Measurements from ENCODE around the gene ETS1. TPM values are rescaled to one million over a fixed set of nuclear protein-coding genes. Genes with fewer than 3 reads are reported as not detected.

Gene ETS1
- total RNA-seq, 2 experiments from 2014 or later, result 436 to 444 TPM

DNA sequence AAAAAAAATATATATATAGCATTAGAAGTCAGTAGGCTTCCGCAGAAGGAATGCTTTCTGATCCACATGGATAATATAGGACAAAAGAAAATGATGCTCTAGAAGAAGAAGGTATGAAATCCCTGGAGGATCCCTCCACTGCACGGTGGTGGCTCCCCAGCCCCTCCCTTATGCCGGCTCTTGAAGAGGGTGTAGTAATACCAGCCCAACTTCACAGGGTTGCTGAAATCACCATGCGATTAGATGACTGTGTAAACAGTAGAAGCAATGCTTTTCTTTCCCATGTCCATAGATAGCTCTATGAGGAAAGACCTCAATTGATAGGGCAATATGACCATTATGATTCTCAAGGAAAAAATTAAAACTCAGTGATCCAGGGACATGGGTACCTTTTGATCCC is 3.2 kb upstream of the ETS1 start:
- ChIA-PET POLR2A (no interaction called here), CTCF (no interaction called here)
- H3K27ac Mint-ChIP-seq, result no peak overlapping the region
- H3K27me3 Mint-ChIP-seq, result no peaks in the 10 kb centered on the region
- DNase-seq, result no peak
- intact Hi-C loops (cut with micrococcal nuclease), result no loop called here
- H3K9me3 Mint-ChIP-seq, result no peaks in the 10 kb centered on the region
- H3K36me3 Mint-ChIP-seq, result no peaks in the 10 kb centered on the region
- no peak overlapping the region for H3K4me3 Mint-ChIP-seq
- H3K4me1 Mint-ChIP-seq (ENCODE audit: low read depth), result no peaks in the 10 kb centered on the region

DNA sequence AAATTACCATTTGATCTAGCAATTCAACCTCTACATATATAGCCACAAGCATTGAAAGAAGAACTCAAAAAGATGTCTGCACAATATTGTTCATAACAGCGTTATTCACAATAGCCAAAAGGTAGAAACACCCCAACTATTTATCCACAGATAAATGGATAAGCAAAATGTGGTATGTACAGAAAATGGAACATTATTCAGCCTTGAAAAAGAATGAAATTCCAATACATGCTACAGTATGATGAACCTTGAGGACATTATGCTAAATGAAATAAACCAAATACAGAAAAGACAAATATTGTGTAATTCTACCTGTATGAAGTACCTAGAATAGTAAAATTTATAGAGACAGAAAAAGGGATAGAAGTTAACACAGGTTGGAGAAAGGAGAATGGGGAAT is 2.6 kb upstream of the ETS1 start:
- no peaks in the 10 kb centered on the region for H3K27me3 Mint-ChIP-seq
- H3K9me3 Mint-ChIP-seq, result no peaks in the 10 kb centered on the region
- H3K4me3 Mint-ChIP-seq, result no peak overlapping the region
- ChIA-PET POLR2A (no interaction called here), CTCF (no interaction called here)
- no peak overlapping the region for H3K27ac Mint-ChIP-seq
- no peak for DNase-seq
- H3K4me1 Mint-ChIP-seq (ENCODE audit: low read depth), result no peaks in the 10 kb centered on the region
- intact Hi-C loops (cut with micrococcal nuclease), result no loop called here
- no peaks in the 10 kb centered on the region for H3K36me3 Mint-ChIP-seq

DNA sequence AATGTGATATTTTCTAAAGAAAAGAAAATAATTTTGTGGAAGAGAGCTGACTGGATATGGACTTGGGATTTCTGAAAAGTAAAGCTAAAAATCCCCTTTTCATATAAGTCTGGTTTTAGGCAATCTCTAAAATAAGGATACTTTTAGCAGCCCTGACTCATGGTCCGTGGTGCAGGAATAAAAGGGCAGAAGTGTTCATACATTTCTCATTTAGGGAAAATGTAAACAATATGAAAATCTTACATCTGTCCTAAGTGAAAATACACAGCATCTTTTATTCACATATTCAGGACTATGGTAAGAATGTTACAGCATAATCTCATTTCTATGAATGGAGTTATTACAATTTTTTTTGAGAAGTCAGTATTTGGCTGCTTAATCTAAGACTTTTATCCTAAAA is 735 bp upstream of the ETS1 start:
- ChIA-PET CTCF (interaction anchor here (1.3 to 1.5 kb wide), 2 partner anchors 11 to 43 kb away, joined by 3 read pairs; no protein-coding TSS in a partner anchor), POLR2A (no interaction called here)
- Mint-ChIP-seq H3K36me3 (no peaks in the 10 kb centered on the region), H3K9me3 (no peaks in the 10 kb centered on the region), H3K27me3 (no peaks in the 10 kb centered on the region), H3K4me1 (ENCODE audit: low read depth) (peaks cover 9% of the 10 kb centered on the region), H3K4me3 (no peak overlapping the region), H3K27ac (no peak overlapping the region)
- DNase-seq, result no peak
- intact Hi-C loops (cut with micrococcal nuclease), result no loop called here

DNA sequence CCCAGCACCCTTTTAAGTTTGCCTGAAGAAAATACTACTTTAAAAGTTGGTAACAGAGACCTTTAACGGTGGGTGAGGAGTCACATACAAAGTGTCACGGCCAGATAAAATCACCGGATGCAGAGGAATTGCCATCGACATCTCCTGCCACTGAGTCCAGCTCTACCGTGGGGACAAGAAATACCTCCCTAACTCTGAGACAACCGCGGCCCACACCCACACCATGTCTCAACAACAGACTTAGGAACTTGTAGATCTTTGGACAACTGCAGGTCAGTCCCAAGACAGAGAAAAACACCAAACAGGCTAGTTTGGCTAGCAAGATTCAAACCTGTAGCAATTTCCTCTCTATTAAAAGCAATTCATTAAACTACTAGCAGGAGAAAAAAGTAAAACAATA is 669 bp downstream of the ETS1 start:
- CTCF ChIA-PET, result no interaction called here
- Mint-ChIP-seq H3K27me3 (no peaks in the 10 kb centered on the region), H3K4me1 (ENCODE audit: low read depth) (peaks cover 19% of the 10 kb centered on the region), H3K9me3 (no peaks in the 10 kb centered on the region), H3K4me3 (no peak overlapping the region), H3K36me3 (no peaks in the 10 kb centered on the region), H3K27ac (no peak overlapping the region)
- DNase-seq, result no peak
- intact Hi-C loops (cut with micrococcal nuclease), result no loop called here
- POLR2A ChIA-PET, result no interaction called here

DNA sequence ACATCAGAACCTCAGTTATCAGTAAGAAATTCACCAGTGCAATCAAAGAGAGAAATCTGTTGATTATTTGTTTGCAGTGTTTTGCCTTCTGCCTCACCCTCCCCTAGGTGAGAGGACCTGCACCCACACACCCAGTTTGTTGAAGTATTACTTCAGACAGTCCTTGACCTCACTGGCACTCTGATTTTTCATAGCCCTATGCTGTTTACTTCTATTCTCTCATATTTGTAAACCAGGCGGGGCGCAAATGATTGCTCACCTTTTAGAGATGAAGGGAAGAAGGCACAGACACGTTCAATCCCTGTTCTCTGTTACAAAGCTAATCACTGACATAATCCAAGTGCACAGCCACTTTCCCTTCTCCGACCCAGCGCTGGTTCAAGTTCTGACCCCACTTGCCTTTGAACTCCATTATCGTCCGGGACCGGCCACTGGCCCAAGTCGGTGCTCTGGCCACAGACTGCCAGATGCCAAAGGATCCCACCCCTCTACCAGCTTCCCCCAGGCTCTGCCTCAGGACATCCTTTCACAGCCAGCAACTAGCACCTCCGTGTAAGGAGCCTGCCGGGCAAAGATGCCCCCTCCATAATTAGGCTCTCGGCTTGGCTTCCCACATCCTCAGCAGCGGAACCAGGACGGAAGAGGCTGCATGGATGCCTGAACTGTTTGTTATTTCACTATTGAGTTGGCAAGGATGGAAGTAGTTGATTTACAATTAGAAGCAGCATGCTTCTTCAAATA is 1.7 kb downstream of the ETS1 start:
- no peaks in the 10 kb centered on the region for H3K36me3 Mint-ChIP-seq
- CTCF ChIA-PET, result no interaction called here
- POLR2A ChIA-PET, result no interaction called here
- no peak for DNase-seq
- peaks cover 29% of the 10 kb centered on the region for H3K4me1 Mint-ChIP-seq (ENCODE audit: low read depth)
- H3K27ac Mint-ChIP-seq, result no peak overlapping the region
- no peaks in the 10 kb centered on the region for H3K27me3 Mint-ChIP-seq
- no peaks in the 10 kb centered on the region for H3K9me3 Mint-ChIP-seq
- intact Hi-C loops (cut with micrococcal nuclease), result no loop called here
- no peak overlapping the region for H3K4me3 Mint-ChIP-seq

DNA sequence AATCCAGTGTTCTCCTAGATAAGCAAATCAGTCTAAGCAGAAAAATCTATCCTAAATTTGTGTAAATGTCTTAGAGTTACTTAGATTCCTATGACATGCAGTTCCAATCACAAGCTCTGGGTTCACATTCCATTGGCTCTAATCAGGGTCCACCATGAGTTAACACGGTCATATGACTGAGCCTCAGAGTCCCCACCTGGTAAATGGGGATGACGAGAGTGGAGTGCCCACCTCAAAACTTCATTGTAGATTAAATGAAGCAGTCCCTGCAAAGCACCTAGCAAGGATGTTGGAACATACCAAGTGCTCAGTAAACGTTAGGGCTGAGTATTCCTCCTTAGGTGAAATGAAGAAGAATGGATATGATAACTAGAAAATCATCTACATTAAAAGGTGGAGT is 3.1 kb downstream of the ETS1 start:
- no peaks in the 10 kb centered on the region for H3K27me3 Mint-ChIP-seq
- no peak overlapping the region for H3K4me3 Mint-ChIP-seq
- no peaks in the 10 kb centered on the region for H3K36me3 Mint-ChIP-seq
- H3K27ac Mint-ChIP-seq, result no peak overlapping the region
- no peak for DNase-seq
- no peaks in the 10 kb centered on the region for H3K9me3 Mint-ChIP-seq
- ChIA-PET POLR2A (no interaction called here), CTCF (no interaction called here)
- intact Hi-C loops (cut with micrococcal nuclease), result no loop called here
- peaks cover 43% of the 10 kb centered on the region for H3K4me1 Mint-ChIP-seq (ENCODE audit: low read depth)

DNA sequence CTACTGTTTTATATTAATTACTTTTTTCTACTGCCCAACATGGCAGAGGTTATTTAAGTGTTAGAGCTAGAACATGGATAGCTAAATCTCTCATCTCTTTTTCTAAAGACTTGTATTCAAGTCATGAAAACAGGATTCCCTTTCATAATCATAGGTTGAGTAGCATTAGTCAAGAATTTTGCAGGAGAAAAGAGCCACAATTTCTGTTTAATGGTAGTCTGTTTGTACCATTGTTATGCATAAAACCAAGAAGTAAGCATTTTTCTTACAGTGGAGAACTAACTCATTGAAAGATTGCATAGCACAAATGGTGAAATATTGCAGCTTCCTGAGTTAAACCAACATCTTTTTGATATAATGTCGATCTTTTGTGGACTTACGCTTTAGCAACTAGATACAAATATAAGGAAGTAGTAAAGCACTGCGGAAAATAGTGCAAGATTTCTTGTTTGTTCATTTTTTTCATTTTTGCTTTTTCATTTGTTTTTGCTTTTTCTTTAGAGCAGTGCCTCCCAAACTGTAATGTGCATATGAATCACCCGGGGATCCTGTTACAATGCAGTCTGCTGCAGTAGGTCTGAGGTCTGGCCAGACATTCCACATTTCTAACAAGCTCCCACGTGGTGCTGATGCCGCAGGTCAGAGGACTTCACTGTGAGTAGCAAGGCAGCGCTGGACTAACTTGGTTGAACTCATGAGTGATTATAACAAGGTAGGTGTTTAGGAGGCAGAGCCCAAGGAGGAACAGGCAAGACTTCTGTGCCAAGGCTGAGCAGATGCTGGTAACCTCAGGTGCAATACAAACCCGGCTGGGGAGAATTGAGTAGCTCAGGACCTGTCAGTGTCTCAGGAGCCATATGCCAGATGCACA is 4.6 kb downstream of the ETS1 start:
- POLR2A ChIA-PET, result interaction anchor here (2.7 kb wide), 1 partner anchor 29 kb away, joined by 6 read pairs; no protein-coding TSS in a partner anchor
- no peak for DNase-seq
- no peak overlapping the region for H3K4me3 Mint-ChIP-seq
- H3K27me3 Mint-ChIP-seq, result no peaks in the 10 kb centered on the region
- peaks cover 48% of the 10 kb centered on the region for H3K4me1 Mint-ChIP-seq (ENCODE audit: low read depth)
- no peaks in the 10 kb centered on the region for H3K36me3 Mint-ChIP-seq
- H3K9me3 Mint-ChIP-seq, result no peaks in the 10 kb centered on the region
- intact Hi-C loops (cut with micrococcal nuclease), result no loop called here
- CTCF ChIA-PET, result no interaction called here
- no peak overlapping the region for H3K27ac Mint-ChIP-seq

DNA sequence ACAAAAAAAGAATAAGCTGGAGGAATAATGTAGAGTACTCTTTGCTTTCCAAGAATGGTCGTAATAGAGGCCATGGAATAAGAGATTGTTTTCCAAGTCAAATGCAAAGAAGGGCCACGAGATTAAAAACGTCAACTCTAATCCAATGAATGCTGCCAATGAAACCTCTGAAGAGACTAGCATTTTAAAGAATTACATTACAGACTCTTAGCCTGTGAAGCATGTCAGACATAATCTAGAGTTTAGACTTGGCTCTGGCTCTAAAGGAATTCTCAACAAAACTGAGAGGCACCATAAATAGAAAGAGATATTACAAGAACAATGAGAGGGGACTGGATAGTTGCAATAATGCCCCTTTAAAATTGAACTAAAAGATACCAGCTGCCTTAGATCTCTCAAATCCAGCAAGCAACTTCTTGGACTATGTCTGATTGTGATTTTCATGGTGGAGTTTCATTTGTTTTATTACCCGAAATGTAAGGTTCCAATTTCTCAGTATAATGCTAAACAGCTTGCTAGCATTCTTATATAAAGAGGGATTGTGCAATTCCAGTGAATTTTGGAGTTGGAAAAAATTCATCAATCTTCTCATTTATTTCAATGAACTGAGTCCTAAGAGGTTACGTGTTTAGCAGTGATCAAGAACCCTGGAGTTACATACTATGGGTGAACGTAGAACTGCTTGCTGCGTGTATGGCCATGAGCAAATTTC is 5.6 kb downstream of the ETS1 start:
- H3K27ac Mint-ChIP-seq, result no peak overlapping the region
- H3K36me3 Mint-ChIP-seq, result no peaks in the 10 kb centered on the region
- intact Hi-C loops (cut with micrococcal nuclease), result loop anchor here (2.0 kb wide), 3 partner anchors 43 to 347 kb away; partner anchors contain the start of gene FLI1
- no peaks in the 10 kb centered on the region for H3K27me3 Mint-ChIP-seq
- no peak overlapping the region for H3K4me3 Mint-ChIP-seq
- H3K4me1 Mint-ChIP-seq (ENCODE audit: low read depth), result peaks cover 54% of the 10 kb centered on the region
- no peak for DNase-seq
- H3K9me3 Mint-ChIP-seq, result no peaks in the 10 kb centered on the region
- CTCF ChIA-PET, result no interaction called here
- POLR2A ChIA-PET, result interaction anchor here (2.7 kb wide), 1 partner anchor 28 kb away, joined by 6 read pairs; no protein-coding TSS in a partner anchor

DNA sequence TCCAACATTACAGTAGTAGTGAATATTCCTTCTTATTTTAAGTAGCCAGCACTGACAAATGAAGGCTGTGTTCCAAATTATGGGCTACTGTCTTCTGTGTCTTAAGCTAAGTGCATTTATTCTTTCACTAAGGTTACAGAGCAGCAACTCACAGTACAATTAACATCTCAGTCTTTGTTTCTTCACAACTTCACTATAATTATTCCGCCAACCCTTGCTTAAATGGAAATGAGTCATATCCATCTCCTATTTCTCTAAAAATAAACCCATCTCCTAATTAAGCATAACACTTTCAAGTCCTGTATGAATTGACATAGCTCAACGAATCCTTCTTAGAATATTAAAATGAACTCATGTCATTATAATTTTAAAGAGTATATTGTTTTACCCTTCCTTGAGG is 6.7 kb downstream of the ETS1 start:
- Mint-ChIP-seq H3K4me3 (peak overlapping the region; percentile 71), H3K4me1 (ENCODE audit: low read depth) (peaks cover 61% of the 10 kb centered on the region), H3K27ac (peak overlapping the region; percentile 95), H3K27me3 (no peaks in the 10 kb centered on the region), H3K36me3 (no peaks in the 10 kb centered on the region), H3K9me3 (no peaks in the 10 kb centered on the region)
- CTCF ChIA-PET, result interaction anchor here (0.6 to 1.8 kb wide), 14 partner anchors 44 to 291 kb away, joined by 3 to 9 read pairs (median 4); no protein-coding TSS in a partner anchor
- POLR2A ChIA-PET, result interaction anchor here (0.8 to 2.7 kb wide), 23 partner anchors 8 to 291 kb away, joined by 3 to 19 read pairs (median 5); no protein-coding TSS in a partner anchor
- intact Hi-C loops (cut with micrococcal nuclease), result loop anchor here (1.0 to 2.0 kb wide), 10 partner anchors 19 to 346 kb away; partner anchors contain the start of gene FLI1
- no peak for DNase-seq

DNA sequence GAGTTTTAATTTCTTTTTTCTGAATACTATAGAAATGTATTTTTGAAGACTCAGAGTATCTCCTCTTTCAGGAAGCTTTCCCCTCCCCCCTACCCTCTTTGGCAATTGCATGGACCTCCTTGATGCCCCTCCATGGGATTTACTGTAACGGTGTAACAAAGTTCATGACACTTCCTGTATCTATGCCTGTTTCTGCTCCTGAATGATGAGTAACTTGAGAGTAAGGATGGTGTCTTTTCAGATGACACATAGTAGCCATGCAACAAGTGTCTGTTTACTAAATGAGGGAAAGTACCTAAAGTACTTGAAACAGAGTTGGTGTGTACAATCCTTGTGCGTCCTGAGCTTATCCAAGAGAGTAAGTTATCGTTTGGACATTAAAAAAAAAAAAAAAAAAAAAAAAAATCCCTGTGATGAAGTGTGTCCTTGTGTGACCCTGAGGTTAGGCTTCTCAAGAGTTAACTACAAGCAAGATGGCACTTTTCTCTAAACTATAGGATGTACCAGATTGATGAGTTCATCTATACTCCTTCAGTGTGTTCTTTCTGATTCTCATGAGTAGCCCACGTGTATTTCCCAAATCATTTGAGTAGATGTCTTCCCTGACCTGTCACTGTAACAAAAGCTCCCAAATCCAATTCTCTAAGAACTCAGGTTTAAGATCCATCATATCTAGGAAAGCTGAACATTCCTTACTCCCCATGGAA is 7.4 kb downstream of the ETS1 start:
- peak overlapping the region; percentile 95 for H3K27ac Mint-ChIP-seq
- H3K36me3 Mint-ChIP-seq, result no peaks in the 10 kb centered on the region
- no peaks in the 10 kb centered on the region for H3K9me3 Mint-ChIP-seq
- ChIA-PET CTCF (interaction anchor here (0.6 to 1.8 kb wide), 14 partner anchors 45 to 290 kb away, joined by 3 to 9 read pairs (median 4); no protein-coding TSS in a partner anchor), POLR2A (interaction anchor here (0.6 to 2.7 kb wide), 27 partner anchors 9 to 290 kb away, joined by 3 to 19 read pairs (median 4); no protein-coding TSS in a partner anchor)
- peak overlapping the region; percentile 71 for H3K4me3 Mint-ChIP-seq
- peak; percentile 27 for DNase-seq
- intact Hi-C loops (cut with micrococcal nuclease), result loop anchor here (1.0 to 2.0 kb wide), 10 partner anchors 19 to 345 kb away; partner anchors contain the start of gene FLI1
- no peaks in the 10 kb centered on the region for H3K27me3 Mint-ChIP-seq
- H3K4me1 Mint-ChIP-seq (ENCODE audit: low read depth), result peaks cover 68% of the 10 kb centered on the region

DNA sequence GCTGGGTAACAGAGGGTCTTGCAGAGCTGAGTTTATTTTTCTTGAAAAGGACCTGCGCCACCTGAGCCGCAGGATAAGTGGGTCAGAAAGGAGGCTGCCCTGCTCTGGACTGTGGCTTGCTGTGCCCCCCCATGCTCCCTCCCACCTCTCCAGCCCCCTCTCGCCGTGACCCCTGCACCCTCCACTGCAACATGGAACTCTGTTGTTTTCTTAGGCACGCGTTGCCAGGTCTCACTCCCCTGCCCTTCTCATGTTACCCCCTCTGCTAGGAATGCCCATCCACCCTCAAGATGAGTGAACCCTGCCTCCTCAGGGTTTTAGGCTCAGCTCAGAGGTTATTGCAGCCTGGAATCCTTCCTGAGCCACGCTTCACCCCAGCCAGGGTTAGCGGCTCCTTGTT is 10.8 kb downstream of the ETS1 start:
- no peaks in the 10 kb centered on the region for H3K36me3 Mint-ChIP-seq

More for the DNA sequence above, 10.8 kb downstream of the ETS1 start:
- Mint-ChIP-seq H3K9me3 (no peaks in the 10 kb centered on the region), H3K4me1 (ENCODE audit: low read depth) (peaks cover 57% of the 10 kb centered on the region), H3K4me3 (no peak overlapping the region), H3K27ac (no peak overlapping the region), H3K27me3 (no peaks in the 10 kb centered on the region)
- DNase-seq, result no peak
- POLR2A ChIA-PET, result interaction anchor here (1.3 kb wide), 1 partner anchor 23 kb away, joined by 3 read pairs; no protein-coding TSS in a partner anchor
- CTCF ChIA-PET, result interaction anchor here (0.7 kb wide), 1 partner anchor 18 kb away, joined by 3 read pairs; no protein-coding TSS in a partner anchor
- intact Hi-C loops (cut with micrococcal nuclease), result no loop called here

All from activated CD4-positive, alpha-beta memory T cell treated with anti-CD3 and anti-CD28 coated beads for 36 hours (primary cell).